Measurements from ENCODE around the gene CDKN2A. TPM values are rescaled to one million over a fixed set of nuclear protein-coding genes. Genes with fewer than 3 reads are reported as not detected.

The CDKN2A gene
- not detected in 2 replicates for total RNA-seq (2014; rRNA removed; shearing (Covaris generic))

GRCh38 chr9:21993893-21994555 is at the start of gene CDKN2A:
TSS of gene CDKN2A (minus strand) at chr9:21994392.
- DNase-seq (ENCODE audit: low read depth): no peak

GRCh38 chr9:22043928-22044327 is 49.7 kb upstream of the CDKN2A start:
- no peak for DNase-seq (ENCODE audit: low read depth)

GRCh38 chr9:22041775-22042174 is 47.6 kb upstream of the CDKN2A start:
- no peak for DNase-seq (ENCODE audit: low read depth)

GRCh38 chr9:22041344-22041743 is 47.2 kb upstream of the CDKN2A start:
- no peak for DNase-seq (ENCODE audit: low read depth)

- DNase-seq (ENCODE audit: low read depth): no peak
Measured at GRCh38 chr9:22040760-22041159, 46.6 kb upstream of the CDKN2A start.

GRCh38 chr9:22039258-22039657 is 45.1 kb upstream of the CDKN2A start:
- DNase-seq (ENCODE audit: low read depth): no peak

- DNase-seq (ENCODE audit: low read depth): no peak
Measured at GRCh38 chr9:22037954-22038690, 43.9 kb upstream of the CDKN2A start.

GRCh38 chr9:22036866-22037626 is 42.9 kb upstream of the CDKN2A start:
- DNase-seq (ENCODE audit: low read depth): no peak

GRCh38 chr9:22035591-22036011 is 41.4 kb upstream of the CDKN2A start:
- no peak for DNase-seq (ENCODE audit: low read depth)

- DNase-seq (ENCODE audit: low read depth): no peak
Measured at GRCh38 chr9:22033012-22033630, 38.9 kb upstream of the CDKN2A start.

- DNase-seq (ENCODE audit: low read depth): no peak
Measured at GRCh38 chr9:22031655-22032411, 37.6 kb upstream of the CDKN2A start.

GRCh38 chr9:22030101-22030598 is 36.0 kb upstream of the CDKN2A start:
- DNase-seq (ENCODE audit: low read depth): no peak

GRCh38 chr9:22029231-22029630 is 35.0 kb upstream of the CDKN2A start:
- DNase-seq (ENCODE audit: low read depth): no peak

- DNase-seq (ENCODE audit: low read depth): no peak
Measured at GRCh38 chr9:22028394-22028793, 34.2 kb upstream of the CDKN2A start.

- DNase-seq (ENCODE audit: low read depth): no peak
Measured at GRCh38 chr9:22026696-22027095, 32.5 kb upstream of the CDKN2A start.

- DNase-seq (ENCODE audit: low read depth): no peak
Measured at GRCh38 chr9:22022396-22022795, 28.2 kb upstream of the CDKN2A start.

GRCh38 chr9:22010866-22011625 is 16.9 kb upstream of the CDKN2A start:
- DNase-seq (ENCODE audit: low read depth): no peak

GRCh38 chr9:22009506-22009867 is 15.3 kb upstream of the CDKN2A start:
- DNase-seq (ENCODE audit: low read depth): no peak

- DNase-seq (ENCODE audit: low read depth): no peak
Measured at GRCh38 chr9:22008717-22009505, 14.7 kb upstream of the CDKN2A start, which contains the start of gene CDKN2B. TSS of gene CDKN2B (minus strand) at chr9:22009305. CDS start at chr9:22008953, 352 bp downstream.

- DNase-seq (ENCODE audit: low read depth): no peak
Measured at GRCh38 chr9:22008384-22008716, 14.2 kb upstream of the CDKN2A start.

All from Daoy (cell line).